GM21528 (cell line): ENCODE results near the gene SINHCAF.

Experiments
- ATAC-seq: cut with Tn5 transposase; IDR thresholded peaks from one replicate; pipeline ENCODE4 v1.9.1; 2021; ENCODE audit warnings: mild to moderate bottlenecking, moderate library complexity; ENCODE audit not compliant: unreplicated experiment, low FRiP score

Gene SINHCAF

DNA sequence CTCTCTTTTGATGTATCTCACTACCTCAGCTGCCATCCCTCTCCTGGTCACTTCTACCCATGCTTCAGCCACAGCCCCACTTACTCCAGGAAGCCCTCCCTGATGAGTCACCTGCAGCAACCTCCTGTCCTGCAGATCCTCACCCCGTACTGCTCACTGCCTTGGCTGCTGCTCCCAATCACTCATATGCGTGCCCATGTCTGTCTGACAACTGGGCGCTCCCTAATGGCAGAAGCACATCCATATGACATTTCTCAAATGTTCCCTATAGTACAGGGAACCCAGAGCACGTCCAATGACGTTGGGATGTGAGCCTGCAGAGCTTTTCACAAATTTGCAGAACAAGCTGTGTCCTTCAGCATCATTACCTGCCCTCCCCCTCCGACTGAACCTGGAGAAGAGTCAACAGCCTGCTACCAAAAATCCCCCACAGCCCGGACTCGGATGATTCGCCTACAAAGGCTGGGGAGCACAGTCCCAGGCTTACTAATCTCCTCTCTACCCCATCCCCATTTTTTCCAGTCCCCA, 90.0 kb downstream of the SINHCAF start:
- ATAC-seq = no peak

DNA sequence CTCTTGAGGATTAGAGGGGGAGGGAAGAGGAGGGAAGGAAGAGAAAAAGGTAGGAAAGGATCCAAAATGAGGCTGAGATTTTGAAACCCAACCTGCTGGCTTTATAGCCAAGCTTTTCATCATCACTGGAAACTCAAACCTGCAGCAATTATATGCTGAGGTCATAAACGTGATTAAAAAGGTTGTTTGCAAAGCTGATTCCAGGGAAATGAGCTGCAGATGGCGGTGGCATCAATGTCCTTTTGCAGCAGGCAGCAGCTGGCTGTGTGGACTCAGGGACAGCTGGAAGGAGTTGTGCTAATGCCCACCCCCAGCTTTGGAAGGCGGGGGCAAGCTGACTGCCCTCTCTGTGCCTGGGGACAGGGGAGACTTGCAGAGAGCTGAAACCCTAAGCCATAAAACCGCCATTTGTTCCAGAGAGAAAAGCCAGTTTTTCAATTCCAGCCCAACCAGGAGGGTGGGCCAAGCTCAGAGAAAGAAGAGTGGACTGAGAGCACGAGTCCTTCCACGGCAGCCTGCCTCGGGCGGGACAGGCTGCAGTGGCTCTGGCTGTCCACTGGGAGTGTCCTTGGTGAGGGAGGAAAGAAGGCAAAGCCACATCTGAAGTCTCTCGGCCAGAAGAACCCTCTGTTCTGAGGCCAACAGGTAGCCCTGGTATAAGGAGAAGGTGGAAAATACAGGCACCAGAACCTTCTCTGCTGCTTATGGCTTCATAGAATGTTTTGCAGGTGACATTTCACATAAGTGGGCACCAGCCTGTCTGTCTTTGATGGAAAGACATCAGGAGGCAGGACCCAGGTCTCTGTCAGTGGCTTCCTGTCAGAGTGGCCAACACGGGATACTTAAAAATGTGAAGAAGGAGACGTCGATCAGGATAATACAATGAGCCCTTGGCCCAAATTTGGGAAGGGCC, 90.7 kb downstream of the SINHCAF start:
- no peak for ATAC-seq

DNA sequence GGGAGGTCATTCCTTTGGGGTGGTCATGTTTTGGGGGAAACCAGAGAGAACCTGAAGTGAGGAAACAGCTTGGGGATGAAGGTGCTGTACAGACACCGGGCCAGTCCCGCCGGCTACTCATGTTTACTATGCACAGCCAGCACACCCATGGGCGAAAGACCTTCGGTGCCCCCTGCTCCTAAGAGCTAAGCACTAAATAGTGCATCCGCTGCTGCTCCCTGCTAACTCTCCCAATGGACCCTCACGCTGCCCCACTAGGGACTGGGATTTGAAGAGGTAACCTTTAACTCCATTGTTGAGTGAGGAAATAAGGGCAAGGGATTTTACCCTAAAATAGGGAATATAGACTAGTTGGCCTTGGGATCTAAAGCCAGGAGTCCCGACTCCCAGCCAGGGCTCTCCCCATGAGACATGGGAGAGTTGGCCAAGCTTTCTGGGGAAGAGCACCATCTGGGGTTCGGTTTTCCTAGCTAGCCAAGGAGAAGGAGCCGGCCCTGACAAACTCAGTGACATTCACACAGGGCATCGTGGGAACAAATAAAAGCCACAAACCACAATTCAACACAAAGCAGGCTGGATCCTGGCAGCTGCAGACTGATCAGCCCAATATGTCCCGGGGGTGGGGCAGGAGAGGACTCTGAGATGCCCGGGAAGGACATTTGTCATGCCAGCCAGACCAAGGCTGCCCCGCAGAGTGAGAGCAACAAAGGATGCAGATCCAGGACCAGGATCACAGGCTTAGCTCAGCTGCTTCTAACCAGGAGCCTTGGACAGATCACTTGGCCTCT, 91.7 kb downstream of the SINHCAF start:
- no peak for ATAC-seq

DNA sequence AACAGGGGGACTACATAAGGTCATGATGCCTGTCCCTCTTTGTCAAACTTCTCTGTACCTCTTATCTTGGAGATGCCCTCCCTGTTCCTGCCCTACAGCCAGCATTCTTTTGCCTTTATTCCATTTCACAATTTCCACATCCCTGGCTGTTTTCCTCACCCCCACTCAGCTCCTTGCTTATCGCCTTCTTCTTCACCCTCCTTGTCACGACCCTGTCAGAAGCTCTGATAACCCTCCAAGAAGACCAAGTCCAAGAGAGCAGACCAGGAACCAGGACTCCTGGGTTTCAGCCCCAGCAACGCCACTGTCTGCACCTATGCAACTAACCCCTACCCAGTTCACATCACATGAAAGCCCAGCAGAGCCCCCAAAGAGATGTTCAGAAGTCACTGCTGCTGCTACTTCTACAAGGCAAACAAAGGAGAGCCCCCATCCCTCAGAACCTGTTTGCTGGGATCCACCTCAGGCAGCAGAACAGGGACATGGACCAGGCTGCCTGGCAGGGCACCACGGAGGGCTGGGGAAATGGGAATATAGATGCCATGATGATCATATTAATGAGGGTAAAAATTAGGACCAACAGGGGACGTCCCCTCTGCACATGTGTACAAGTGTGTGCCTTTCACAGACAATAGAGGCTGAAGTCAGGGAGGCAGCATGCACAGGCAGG, 92.8 kb downstream of the SINHCAF start:
- no peak for ATAC-seq

DNA sequence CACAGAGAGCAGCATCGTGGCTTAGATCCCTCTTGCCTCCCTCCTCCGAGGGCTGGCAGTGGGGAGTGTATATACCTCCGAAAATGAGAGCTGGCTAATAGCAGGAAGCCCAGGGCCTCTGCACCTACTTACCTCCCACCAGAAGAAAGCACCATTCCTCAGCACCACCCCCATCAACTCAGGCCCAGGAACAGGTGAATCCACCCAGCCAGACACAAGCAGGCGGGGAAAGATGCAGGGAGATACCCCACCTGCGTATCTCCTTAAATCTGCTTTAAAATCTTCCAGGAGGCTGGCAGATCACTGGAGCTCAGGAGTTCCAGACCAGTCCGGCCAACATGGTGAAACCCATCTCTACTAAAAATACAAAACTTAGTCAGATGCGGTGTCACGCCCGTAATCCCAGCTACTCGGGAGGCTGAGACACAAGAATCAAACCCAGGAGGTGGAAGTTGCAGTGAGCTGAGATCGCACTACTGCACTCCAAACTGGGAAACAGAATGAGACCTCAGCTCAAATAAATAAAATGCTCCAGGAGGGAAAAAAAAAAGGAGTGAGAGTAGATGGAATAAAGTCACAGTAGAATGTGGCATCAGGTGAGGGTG, 93.5 kb downstream of the SINHCAF start:
- no peak for ATAC-seq

DNA sequence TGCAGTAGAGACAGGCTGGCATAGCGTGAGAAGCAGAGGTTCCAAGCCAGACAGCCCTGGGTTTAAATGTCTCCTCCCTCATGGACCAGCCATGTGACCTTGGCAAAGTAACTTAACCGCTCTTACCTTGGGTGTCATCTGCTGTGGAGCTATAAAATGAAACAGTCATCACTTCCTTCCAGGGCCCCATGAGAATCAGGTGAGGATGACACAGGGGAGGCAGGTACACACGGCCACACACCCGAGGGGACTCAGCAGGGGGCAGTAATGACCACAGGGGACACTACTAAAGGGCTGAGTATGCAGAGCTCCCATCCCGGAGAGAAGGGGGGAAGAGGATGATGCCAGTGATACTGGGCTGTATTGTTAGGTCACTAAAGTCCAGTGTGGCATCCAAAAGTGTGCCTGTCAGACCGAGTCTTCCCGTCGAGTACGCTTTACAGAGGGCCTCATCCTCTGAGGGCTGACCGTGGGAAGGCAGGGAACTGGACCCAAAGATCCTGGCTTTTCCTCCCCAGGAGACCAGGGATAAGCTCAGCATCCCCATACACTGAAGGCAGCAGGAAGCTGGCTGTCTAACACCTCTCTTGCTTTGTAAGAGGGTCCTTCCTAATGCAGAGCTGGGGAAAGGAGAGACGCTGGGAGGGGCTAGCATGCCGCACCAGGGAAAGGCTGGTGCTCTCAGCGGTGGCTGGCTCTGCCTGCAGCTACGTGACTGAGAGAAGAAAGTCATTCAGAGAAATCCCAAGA, 94.2 kb downstream of the SINHCAF start:
- ATAC-seq = no peak
